HFF-Myc (cell line): Measurements from ENCODE around the gene PFN4.

Experiments used
- DNase-seq: peaks from one replicate; pipeline ENCODE4 v3.0.0-alpha.2; 2011; ENCODE audit warnings: low read depth; ENCODE audit errors: extremely low read depth
- H3K4me3 ChIP-seq: replicated peaks from 2 replicates; pipeline ENCODE4 v1.5.1; 2011; ENCODE audit warnings: low read depth, mild to moderate bottlenecking, control low read depth, low read length
- TF ChIP-seq, protein P1 (sequence below): IDR thresholded peaks from 2 replicates; pipeline ENCODE4 v1.5.1; 2012; ENCODE audit warnings: mild to moderate bottlenecking, low read depth, low read length, control low read depth; ENCODE audit errors: missing control alignments

Gene PFN4

DNA sequence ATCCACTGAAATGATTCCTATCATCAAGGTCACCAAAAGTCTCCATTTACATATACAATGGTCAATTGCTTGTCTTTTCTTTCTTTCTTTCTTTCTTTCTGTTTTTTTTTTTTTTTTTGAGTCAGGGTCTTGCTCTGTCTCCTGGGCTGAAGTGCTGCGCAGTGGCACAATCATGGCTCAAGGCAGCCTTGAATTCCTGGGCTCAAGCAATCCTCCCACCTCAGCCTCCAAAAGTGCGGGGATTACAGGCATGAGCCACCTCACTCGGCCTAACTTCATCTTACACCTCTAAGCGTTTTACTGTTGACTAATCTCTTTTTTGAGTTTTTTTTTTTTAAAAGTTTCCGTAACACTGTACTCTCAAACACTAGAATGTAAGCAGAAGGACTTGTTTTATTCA, 47.9 kb downstream of the PFN4 start:
- H3K4me3 ChIP-seq = peak overlapping the region; percentile 90
- no peak for DNase-seq
- TF ChIP-seq, protein P1, sequence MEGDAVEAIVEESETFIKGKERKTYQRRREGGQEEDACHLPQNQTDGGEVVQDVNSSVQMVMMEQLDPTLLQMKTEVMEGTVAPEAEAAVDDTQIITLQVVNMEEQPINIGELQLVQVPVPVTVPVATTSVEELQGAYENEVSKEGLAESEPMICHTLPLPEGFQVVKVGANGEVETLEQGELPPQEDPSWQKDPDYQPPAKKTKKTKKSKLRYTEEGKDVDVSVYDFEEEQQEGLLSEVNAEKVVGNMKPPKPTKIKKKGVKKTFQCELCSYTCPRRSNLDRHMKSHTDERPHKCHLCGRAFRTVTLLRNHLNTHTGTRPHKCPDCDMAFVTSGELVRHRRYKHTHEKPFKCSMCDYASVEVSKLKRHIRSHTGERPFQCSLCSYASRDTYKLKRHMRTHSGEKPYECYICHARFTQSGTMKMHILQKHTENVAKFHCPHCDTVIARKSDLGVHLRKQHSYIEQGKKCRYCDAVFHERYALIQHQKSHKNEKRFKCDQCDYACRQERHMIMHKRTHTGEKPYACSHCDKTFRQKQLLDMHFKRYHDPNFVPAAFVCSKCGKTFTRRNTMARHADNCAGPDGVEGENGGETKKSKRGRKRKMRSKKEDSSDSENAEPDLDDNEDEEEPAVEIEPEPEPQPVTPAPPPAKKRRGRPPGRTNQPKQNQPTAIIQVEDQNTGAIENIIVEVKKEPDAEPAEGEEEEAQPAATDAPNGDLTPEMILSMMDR = no peak

DNA sequence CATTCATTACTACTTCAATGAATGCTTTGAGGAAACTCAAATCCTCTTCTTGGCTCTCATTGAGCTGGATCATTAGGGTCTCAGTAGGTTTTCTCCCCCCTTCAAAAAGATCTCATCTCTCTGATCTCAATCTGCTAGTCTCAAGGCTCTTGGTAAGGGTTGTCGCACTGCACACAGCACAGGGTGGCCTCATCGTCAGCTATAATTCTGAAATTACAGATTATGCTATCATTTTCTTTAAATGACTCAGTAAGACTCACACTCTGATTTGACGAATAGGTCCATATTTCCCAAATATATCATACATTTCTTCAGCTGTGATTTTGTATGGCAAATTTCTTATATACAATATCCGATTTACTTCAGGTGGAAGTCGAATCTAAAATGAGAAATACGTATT, 49.3 kb downstream of the PFN4 start:
- DNase-seq = no peak
- TF ChIP-seq, protein P1 = no peak
- H3K4me3 ChIP-seq = no peak overlapping the region

DNA sequence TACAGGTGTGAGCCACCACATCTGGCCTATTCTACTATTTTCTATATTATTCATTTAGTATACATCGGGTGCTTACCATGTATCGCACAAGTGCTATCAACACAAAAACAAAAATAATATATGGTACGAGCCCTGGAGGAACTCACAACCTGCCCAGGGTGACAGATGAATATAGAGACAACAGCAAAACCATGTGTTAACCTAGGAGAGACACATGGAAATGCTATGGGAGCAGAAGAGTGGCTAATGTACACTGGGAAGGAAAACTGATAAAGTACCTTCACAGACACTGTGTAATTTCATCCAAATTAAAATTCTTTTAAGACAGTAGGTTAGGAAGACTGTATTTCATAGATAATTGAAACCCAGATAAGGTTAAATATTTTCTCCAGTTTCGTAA, 50.9 kb downstream of the PFN4 start:
- no peak for DNase-seq
- TF ChIP-seq, protein P1 = no peak
- H3K4me3 ChIP-seq = no peak overlapping the region

DNA sequence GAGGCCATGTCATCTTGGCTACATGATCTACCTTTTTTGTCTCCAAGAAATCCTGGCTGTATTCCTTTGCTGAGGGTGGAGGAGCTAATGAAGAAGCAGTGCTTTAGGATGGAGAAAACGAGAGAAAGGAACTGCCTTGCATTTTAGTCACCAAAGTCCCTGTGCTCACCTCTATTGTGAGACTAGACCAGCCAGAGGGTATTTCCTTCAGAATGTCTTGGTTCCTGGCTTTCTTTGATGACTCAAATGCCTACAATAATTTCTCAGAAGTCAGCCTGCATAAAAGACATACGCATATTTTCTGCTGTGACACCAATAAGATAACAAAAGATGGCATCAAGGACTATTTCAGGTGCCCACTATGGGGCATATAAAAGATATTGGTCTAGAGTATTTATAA, 57.8 kb downstream of the PFN4 start:
- TF ChIP-seq, protein P1 = no peak
- no peak for DNase-seq
- no peak overlapping the region for H3K4me3 ChIP-seq
